HG03520 (cell line): ENCODE data around the gene PLK5.
"Not testable (repeated sequence)": the region's sequence is repeated elsewhere in the genome, so short reads cannot be mapped to it uniquely, and the experiment has no call there.

Experiments
- ATAC-seq: cut with Tn5 transposase; IDR thresholded peaks from one replicate; pipeline ENCODE4 v1.9.1; 2021; ENCODE audit warnings: mild to moderate bottlenecking, moderate library complexity; ENCODE audit not compliant: unreplicated experiment

The PLK5 gene

DNA sequence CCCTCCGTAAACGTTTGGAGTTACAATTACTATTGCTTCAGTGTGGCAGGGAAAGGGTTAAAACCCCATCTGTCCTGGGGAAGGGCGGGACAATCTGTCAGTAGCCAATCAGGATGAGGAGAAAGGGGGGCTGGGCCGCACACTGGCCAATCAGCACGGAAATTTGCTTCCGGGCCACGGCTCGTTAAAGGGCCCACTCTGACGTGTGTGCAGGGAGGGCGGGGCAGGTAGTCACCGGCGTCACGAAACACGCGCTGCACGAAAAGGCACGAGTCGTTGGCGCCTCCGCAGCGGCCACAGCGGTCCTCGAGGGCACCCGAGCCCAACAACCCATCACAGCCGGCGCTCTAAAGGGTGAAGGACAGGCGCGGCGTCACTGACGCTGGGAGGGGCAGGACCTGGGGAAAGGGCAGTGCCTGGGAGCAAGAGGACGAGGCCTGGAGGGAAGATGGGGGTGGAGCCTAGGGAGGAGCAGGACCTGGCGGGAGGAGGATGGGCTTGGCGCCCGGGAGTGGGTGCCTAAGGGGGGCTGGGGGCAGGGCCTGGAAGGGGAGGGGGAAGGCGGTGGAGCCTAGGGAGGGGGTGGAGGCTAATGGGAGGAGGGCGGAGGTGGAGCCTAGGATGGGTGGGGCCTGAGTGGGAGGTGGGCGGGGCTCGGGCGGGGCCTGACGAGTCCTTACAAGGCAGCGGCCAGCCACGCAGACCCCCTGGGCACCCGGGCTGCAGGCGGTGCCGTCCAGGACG lies 15.9 kb upstream of the PLK5 start:
- ATAC-seq = no peak

DNA sequence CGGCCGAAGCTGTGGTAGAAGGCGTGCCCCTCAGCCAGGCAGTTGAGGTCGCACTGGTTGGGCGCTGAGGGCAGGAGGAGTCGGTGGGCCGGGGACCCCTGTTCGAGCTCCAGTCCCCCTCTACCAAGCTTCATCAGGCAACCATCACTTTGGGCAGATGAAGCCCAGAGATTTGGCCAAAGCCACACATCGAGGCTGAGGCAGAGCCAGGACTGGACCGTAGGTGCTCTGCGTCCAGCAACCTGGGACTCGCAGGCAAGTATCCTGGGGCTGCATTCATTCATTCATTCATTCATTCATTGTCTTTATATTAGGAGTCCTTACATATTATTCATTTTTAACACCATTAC lies 15.4 kb upstream of the PLK5 start:
- no peak for ATAC-seq

DNA sequence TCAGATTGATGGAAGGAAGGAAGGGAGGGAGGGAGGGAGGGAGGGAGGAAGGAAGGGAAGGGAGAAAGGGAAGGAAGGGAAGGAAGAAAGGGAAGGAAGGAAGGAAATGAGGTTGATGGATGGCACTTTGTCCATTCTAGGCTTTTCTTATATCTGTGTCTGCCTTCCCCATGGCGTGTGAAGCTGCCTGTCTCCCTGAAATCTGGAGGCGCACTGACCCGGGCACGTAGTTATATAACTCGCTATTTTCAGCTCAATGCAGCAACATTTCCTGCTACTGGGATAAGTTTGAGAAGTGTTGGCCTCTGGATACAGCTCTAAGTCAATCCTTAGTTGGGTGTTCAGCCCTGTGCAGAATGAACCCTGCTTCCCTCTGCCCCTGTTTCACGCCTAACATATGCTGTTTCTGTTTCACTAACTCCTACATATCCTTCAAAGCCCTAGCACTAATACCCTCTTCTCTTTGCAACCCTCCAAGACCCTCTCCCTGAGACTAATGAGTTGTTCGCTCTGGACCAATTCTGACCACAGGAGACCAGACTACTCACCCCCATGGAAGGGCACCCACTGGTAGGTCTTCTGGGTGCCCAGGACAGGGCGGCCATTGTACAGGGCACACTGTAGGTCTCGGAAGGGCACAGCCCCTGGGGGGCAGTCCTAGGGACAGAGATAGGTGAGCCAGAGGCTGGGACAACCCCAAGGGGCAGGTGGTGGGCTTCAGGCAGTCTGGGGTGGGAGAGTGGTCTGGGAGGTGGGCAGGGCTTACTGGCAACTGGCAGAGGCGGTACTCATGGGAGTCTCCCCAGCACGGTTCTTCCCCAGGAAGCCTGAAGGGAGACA lies 14.1 kb upstream of the PLK5 start:
- no peak for ATAC-seq

DNA sequence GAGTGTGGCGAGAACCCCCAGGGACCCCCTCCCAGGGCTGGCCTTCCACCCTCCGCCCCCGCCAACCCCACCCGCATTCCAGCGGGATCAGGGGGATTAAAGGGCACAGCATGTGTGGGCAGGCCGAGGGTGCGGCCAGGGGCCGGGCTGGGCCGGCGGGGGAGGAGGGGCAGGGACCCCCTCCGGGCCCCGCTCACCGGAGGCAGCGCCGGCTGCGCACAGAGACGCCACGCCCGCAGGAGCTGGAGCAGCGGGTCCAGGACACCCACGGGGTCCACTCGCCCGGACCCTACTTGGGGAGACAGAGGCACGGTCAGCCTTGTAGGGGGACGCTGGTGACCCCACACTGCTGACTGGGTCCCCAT lies 13.5 kb upstream of the PLK5 start:
- ATAC-seq = no peak

DNA sequence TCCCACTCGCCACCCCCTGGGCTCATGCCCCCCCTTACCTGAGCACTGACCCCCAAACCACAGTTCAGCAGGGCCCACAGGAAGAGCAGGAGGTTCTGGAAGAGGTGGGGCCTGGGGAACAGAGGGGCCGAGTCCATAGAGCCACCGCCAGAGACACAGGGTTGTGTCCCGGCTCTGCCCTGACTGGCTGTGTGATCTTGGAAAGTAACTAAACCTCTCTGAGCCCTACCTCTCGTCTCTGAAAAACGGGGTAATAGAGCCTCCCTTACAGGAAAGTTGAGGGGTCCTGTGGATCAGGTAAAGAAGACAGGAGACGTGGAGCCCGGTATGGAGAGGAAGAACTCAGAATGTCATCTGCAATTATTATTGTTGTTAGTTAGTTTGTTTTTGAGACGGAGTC lies 13.1 kb upstream of the PLK5 start:
- no peak for ATAC-seq

DNA sequence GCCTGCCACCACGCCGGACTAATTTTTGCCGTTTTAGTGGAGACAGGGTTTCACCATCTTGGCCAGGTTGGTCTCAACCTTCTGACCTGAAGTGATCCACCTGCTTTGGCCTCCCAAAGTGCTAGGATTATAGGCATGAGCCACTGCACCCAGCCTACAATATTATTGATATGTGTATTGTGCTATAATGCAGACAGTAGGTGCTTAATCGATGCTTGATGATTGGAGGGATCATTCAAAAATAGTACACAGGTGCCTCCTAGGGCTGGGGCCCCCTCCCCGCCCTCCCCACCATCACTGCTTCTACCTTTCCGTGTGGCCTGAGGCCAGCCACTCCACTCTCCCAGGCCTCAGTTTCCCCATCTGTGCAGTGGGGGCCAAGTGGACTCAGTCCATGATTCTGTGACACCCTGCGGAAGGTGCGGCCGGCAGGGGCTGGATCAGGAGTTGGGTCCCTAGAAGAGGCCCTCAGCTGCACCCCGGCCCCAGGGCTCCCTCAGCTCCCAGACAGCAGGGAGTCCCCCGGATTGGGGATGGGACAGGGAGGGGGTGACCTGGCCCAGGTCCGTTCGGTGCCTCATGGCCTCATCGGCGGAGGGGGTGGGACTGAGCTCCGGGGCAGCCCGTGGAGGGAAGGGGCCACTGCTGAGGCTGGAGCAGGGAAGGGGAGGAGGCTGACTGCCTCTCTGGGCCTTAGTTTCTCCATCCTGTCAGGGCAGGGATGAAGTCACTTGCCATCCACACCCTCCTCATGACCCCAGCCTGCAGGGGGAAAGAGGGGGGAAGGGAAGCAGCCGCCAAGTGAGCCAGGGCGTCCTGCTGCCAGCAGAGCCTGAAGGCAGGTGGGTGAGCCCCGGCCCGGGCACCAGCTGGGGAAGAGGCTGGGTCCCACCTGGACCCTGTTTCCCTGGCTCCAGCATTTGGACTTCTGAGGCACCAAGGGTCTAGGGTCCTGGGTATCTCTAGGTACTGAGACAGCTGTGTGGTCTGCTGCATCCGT lies 12.3 kb upstream of the PLK5 start:
- ATAC-seq = no peak

DNA sequence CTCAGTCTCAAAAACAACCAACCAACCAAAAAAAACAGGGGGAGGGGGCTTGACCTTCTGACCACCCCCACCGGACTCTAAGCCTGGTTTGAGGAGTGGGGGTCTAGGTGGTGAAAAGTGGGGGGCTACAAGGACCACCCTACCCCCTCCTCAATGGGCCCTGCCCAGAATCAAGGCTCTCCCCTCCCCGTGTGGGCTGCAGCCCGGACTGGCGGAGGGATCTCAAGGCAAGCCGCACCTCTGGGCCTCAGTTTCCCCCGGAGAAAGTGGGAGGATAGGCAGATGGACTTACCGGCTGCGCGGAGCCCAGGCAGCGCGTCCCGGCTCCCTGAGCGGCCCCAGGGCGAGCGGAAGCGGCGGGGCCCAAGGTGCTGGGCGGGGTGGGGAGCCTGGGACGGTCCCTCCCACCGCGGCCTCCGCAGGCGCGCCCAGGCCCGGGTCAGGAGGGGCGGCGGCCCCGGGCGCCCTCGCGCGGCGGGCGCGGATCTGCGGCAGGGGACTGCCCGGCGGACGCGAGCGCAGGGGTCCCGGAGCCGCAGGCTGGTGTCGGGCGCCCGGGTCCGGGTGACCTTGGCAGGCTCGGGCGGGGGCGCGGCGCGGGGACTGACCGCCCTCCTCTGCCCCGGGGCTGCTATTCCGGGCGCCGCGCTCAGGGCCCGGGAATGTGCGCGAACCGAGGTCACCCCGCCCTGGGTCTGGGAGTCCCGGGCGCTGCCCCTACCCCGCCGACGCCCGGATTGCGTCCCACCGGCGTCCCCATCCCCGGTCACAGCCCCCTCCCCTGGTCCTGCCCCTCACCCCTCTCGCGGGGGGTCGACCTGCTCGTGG lies 11.0 kb upstream of the PLK5 start, which contains the start of gene ADAMTSL5:
TSS of gene ADAMTSL5 (minus strand) at position 349 of the 828 bp plus-strand sequence. CDS start 2,076 bp downstream, outside the sequence.
- ATAC-seq = no peak

DNA sequence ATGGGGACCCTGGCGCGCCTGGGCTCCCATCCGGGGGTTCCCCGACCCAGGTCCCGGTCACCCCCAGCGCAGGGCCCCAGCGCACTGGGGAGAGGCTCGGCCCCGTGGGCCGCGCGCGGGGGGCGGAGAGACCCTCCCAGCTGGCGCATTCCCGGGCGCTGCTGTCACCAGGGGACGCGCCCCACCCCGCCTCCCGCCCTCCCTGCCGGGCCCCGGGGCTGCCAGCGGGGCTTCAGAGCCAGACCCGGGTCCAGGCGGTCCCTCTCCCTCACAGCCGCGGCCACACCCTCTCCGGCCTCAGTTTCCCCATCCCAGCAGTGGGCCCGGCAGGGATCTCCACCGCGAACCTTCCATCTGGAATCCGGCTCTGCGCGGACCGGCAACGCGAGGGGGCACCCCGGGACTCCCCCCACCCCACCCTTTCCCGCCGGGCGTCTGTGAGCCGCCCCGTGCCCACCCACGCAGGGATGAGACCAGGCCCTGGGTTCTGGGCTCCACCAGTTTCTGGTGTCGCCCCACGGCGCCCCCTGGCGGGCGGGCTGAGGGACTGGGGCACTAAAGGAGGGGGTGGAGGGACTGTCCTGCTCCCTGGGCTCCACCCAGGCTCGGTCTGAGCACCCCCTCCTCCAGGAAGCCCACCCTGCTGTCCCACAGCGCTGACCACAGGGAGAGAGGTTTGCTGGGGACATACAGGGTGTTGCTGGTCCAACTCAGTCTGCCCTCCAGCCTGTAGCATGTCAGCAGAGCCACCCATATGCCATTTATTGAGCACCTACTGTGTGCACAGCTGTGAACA lies 10.2 kb upstream of the PLK5 start:
- no peak for ATAC-seq

DNA sequence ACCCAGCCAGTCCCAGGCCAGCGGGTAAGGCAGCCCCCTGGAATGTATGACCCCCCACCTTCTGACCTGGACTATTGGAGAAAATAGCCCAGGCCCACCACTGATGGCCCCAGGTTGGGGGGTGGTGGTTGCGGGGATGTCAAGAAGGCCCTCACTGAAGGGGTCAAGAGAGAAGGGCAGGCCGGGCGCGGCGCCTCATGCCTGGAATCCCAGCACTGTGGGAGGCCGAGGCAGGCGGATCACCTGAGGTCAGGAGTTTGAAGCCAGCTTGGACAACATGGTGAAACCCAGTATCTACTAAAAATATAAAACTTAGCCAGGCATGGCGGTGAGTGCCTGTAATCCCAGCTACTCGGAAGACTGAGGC lies 9.6 kb upstream of the PLK5 start:
- no peak for ATAC-seq

DNA sequence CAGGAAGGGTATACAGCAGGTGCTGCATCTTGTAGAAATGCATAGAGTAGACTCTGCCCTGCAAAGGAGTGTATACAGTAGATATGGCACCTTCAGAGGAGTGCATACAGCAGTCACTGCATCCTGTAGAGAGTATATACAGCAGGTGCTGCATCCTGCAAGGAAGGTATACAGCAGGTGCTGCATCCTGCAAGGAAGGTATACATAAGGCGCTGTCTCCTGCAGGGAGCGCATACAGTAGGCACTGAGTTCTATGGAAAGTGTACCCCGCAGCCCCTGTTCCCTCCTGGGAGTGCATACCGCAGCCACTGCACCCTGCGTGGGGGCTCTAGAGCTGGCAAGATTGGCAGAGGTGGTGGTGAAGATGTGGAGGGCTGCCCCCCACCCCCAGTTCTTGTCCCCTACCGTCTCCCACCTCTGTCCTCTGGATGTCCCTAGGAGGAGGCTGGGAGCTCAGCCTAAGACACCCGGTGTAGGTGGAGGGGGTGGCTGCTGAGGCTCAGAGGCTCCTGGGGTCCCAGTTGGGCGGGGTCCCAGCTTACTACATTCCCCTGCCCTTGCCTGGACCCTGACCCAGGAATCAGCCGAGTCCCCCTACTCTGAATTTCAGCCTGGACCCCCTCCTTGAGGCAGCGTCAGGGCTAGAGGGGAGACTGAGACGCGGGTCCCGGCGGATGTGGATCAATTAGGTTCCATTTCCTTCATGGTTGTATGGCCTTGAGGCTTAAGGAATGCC lies 8.7 kb upstream of the PLK5 start:
- no peak for ATAC-seq

DNA sequence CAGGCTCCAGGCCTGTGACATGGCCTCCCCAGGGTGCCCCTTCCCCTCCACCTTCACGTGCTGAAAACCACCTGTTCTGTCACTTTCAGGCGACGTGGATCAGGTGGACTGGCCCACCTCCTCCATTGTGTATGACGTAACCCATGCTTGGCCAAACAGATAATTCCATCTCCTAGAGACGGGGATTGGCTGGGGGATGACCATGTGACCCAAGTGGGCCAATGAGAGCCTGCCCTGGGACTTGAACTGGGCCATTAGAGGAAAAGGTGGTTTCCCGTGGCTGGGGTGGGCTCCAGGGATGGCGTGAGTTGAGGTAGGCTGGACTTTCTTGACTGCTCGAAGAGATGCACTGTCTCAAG lies 7.5 kb upstream of the PLK5 start:
- no peak for ATAC-seq

DNA sequence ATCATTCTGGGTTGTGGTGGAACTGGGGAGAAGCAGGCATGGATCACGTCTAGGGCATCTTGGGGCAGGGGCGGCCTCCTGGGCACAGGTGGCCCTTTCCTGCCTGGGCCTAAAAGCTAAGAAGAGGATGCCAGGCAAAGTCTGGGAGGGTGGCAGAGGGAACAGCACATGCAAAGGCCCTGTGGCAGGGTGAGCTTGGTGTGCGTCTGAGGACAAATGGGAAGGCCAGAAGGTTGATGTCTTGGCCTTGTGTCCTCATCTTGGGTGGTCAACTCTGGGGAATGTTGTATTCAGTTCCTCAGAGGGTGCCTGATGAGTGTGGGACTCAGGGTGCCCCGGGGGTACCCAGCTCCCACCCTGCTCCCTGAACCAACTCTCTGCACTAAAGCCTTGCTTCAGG lies 5.4 kb upstream of the PLK5 start:
- no peak for ATAC-seq

DNA sequence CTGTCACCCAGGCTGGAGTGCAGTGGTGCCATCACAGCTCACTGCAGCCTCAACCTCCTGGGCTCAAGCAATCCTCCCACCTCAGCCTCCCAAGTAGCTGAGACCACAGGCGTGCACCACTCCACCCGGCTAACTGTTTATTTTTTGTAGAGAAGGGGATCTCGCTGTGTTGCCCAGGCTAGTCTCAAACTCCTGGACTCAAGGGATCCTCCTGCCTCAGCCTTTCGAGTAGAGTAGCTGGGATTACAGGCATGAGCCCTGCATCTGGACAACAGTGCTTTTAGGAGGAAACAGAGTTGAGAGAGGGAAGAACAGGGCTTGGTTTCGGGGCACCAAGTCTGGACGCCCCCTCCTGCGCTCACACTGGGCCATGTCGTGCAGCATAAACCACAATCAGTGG lies 4.1 kb upstream of the PLK5 start:
- not testable (repeated sequence) for ATAC-seq

DNA sequence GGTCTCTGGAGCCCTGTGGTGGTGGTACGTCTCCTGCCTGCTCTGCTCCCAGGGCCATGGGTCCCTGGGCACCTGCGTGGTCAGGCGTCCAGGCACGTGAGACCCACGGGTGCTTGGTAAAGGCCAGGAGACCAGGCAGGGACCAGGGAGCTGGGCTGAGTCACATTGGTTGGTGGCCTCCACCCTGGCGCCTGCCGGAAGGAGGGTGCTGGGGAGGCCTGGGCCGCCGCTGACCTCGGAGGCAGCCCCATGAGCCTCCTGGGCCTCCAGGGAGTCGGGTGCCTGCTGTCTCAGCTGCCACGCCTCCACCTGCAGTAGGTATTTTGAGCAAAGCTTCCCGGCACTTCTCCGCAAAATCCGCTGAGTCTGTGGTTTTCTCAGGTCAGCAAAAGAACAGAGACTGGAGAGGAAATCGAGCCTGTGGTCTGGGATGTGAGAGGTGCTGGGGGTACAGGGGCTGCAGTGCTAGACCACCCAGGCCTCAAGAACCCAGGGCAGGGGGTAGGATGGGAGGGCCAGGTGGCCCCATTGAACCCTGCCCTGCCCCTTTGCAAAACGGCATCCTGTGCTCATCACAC lies 3.6 kb upstream of the PLK5 start:
- ATAC-seq = no peak

DNA sequence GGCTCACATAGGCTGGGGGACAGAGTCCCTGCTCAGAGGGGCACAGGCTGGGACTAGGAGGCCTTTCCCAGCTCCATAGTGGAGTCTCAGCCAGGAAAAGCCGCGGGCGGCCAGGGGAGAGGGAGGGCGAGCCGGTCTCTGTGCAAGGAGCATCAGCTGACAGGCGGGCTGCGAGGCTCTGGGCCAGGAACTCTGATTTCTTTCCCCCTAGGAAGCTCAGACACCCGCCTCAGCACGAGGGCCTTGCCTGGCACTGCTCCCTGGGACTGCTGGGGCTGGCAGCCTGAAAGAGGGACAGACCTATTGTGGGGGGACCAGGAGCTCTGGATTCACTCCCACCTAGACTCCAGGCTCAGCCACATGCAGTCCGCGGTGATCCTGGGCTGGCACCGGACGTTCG lies 2.2 kb upstream of the PLK5 start:
- no peak for ATAC-seq

DNA sequence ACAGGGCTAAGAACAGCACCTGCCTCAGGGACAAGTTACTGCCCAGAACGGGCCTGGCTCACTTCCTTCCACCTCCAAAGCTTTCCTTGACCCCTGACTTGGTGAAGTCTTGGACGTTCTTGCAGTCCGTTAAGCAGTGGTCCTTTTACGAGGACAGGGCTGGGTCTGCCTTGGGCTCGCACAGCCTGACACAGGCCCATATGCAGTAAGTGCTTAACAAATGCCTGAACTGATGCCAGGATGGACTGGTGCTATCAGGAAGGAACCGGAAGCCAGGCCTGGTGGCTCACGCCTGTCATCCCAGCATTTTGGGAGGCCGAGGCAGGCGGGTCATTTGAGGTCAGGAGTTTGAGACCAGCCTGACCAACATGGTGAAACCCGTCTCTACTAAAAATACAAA lies 1.8 kb upstream of the PLK5 start:
- ATAC-seq = no peak

DNA sequence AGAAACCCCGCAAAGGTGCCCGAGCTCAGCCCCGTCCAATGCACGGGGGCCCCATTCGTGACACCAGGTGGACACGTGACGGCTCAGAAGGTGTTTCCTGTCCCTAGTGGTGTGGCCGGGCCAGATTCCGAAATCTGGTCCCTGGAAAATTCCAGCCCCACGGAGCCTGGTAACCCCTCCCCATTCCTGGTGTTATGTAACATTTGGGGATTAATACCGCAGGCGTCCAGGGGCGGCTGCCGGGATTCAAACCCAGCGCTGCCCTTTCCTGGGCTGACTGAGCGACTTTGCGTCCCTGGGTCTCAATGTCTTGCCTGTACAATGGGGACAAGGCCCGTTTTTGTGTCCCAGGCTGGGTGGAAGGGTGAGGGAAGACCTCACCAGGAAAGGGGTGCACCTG lies 1.0 kb upstream of the PLK5 start:
- ATAC-seq = no peak

DNA sequence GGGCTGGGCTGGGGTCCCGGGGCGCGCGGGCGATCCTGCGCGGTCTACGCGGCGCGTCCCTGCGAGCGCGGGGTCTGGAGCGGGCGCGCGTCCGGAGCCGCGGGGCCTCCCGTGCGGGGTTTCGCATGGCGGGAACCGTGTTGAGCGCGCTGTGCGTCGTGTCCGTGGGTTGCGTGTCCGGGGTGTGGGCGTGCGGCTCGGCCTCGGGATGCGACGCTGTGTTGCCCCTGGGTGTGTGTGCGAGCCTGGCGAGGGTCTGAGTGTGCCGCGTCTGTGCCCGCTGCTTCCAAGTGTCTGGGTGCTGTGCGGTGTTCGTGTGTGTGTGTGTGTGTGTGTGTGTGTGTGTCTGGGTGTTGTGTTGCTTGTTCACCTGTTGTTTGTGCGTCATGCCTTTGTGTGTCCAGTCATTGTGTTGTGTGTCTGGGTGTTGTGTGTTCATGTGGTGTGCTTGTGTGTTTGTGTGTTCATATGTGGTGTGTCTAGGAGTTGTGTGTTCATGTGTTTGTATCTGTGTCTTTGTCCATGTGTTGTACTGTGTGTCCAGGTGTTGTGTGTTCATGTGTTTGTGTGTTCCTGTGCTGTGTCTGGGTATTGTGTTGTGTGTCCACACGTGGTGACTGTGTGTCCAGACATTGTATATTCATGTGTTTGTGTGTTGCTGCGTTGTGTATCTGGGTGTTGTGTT lies 552 bp downstream of the PLK5 start:
- ATAC-seq = no peak
